ENCODE measurements around the gene NR0B2. TPM values are rescaled to one million over a fixed set of nuclear protein-coding genes. Genes with fewer than 3 reads are reported as not detected.
"Not testable (repeated sequence)": the region's sequence is repeated elsewhere in the genome, so short reads cannot be mapped to it uniquely, and the experiment has no call there.

The NR0B2 gene
- total and polyA plus RNA-seq, 12 donors: 2.7 to 14.7 (median 6.1) TPM

DNA sequence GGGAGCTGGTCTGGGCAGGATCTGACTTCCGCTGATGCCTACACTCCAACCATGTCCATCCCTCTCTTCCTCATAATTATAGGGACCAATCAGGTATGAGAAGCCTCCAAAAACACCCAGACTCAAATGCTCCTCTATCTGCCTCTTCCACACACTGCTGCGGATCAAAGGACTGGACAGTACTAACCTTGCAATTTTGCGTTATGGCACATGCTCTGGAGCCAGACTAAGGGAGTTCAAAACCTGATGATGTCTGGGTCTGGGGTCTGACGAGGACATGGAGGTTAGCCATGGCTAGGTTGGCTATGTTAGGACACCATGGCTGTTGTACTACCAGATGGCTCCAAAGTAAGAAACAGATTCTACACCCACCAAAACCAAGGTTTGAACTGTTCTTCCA is 34.0 kb downstream of the NR0B2 start:
- ATAC-seq (no peak), DNase-seq (no peak)
- no peaks in the 10 kb centered on the region for H3K9me3 ChIP-seq
- WGBS, 2 donors: 93 to 94% methylated on average over 4 of the region's 4 CpGs
- peaks cover 0 to 96% (median 59%) of the 10 kb centered on the region in 9 donors for H3K36me3 ChIP-seq
- TF ChIP-seq CTCF (IDR thresholded peaks at IDR 0.05): no peak
- intact Hi-C loops (cut with DNase I): loop anchor here (2.0 to 10.0 kb wide), 10 partner anchors 27 to 375 kb away; no protein-coding TSS in a partner anchor
- no peaks in the 10 kb centered on the region for H3K27me3 ChIP-seq
- no peak overlapping the region for H3K4me3 ChIP-seq
- H3K4me1 ChIP-seq: peaks cover 0 to 5% (median 0%) of the 10 kb centered on the region in 9 donors
- H3K27ac ChIP-seq: no peak overlapping the region

GRCh38 chr1:26877326-26877725 is 36.4 kb downstream of the NR0B2 start:
- TF ChIP-seq CTCF (IDR thresholded peaks at IDR 0.05): no peak
- 80 to 84% methylated on average over 2 of the region's 2 CpGs for WGBS, 2 donors
- H3K4me3 ChIP-seq: no peak overlapping the region
- H3K9me3 ChIP-seq: no peaks in the 10 kb centered on the region
- H3K36me3 ChIP-seq: peaks cover 0 to 79% (median 36%) of the 10 kb centered on the region in 9 donors
- H3K27ac ChIP-seq: no peak overlapping the region
- DNase-seq: no peak
- H3K27me3 ChIP-seq: no peaks in the 10 kb centered on the region
- intact Hi-C loops (cut with DNase I): loop anchor here (2.0 to 10.0 kb wide), 6 partner anchors 25 to 373 kb away; no protein-coding TSS in a partner anchor
- H3K4me1 ChIP-seq: peaks cover 0 to 5% (median 0%) of the 10 kb centered on the region in 9 donors
- no peak for ATAC-seq

- intact Hi-C loops (cut with DNase I): loop anchor here (5.0 to 10.0 kb wide), 5 partner anchors 60 to 370 kb away; no protein-coding TSS in a partner anchor
- Histone ChIP-seq H3K9me3 (no peaks in the 10 kb centered on the region), H3K4me1 (peaks cover 0 to 5% (median 0%) of the 10 kb centered on the region in 9 donors), H3K36me3 (peaks cover 0 to 55% (median 14%) of the 10 kb centered on the region in 9 donors), H3K4me3 (no peak overlapping the region), H3K27ac (no peak overlapping the region), H3K27me3 (no peaks in the 10 kb centered on the region)
- no peak for DNase-seq
- 65 to 70% methylated on average over 4 of the region's 4 CpGs for WGBS, 2 donors
- no peak for ATAC-seq
- TF ChIP-seq CTCF (IDR thresholded peaks at IDR 0.05): no peak
These were observed 38.9 kb downstream of the NR0B2 start for GRCh38 chr1:26874896-26875295.

GRCh38 chr1:26873097-26873496 is 40.7 kb downstream of the NR0B2 start:
- intact Hi-C loops (cut with DNase I): loop anchor here in 3 of 10 donors (10.0 kb wide), 2 partner anchors 58 to 368 kb away; no protein-coding TSS in a partner anchor
- H3K4me3 ChIP-seq, ATAC-seq, DNase-seq, H3K27me3 ChIP-seq, H3K9me3 ChIP-seq, H3K4me1 ChIP-seq, H3K27ac ChIP-seq: not testable (repeated sequence)
- 83 to 84% methylated on average over 2 of the region's 2 CpGs for WGBS, 2 donors
- peaks cover 0 to 37% (median under 1%) of the 10 kb centered on the region in 9 donors for H3K36me3 ChIP-seq
